M059J (cell line): ENCODE measurements around the gene WDPCP. TPM values are rescaled to one million over a fixed set of nuclear protein-coding genes. Genes with fewer than 3 reads are reported as not detected.
"Not testable (repeated sequence)": the region's sequence is repeated elsewhere in the genome, so short reads cannot be mapped to it uniquely, and the experiment has no call there.

Experiments
- DNase-seq: peaks from one replicate; pipeline ENCODE4 v3.0.0-alpha.2; 2012; ENCODE audit warnings: low read depth
- total RNA-seq: library from RNA; depleted of rRNA; stranded (reverse); fragments of >200 nt; shearing (Covaris generic); gene quantifications from 2 replicates; pipeline ENCODE4 v1.2.3, GENCODE V29; 2014

WDPCP gene
- total RNA-seq, 1 experiment from 2014 or later: 2.7 TPM

DNA sequence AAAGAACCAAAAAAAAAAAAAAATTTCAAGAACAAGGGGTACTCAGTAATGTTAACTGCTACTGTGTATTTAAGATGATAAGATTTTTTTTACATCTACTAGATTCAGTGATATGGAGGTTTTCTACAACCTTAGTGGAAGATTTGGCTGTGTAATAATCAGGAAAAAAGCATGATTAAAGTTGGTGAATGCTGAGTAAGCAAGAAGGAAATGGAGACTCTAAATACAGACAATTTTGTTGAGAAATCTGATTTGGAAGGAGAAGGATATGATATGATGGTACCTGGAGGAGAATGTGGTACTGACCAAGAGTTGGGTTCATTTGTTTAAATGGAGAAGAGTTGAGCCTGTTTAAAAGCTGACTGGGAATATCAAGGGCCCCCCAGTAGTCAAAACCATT is 125.1 kb downstream of the WDPCP start:
- DNase-seq: no peak

DNA sequence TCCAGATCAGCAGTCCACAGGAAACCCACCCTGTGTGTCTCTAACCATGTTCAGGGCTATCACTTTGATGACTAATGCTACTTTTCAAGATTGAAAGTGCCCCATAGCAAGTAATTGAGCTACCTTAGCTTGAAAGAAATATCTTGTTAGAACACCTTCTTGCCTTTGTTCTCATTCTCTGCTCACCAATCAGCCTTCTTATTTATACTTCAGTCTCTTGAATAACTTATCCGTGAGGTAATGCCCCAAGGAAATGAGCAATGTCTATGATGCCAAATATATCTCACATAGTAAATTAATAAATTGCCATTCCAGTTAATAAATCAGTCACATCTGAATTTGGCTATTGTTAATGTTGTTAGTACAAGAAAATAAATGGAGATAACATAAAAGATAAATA is 141.6 kb downstream of the WDPCP start:
- DNase-seq: no peak

GRCh38 chr2:63444565-63445288 is 143.6 kb downstream of the WDPCP start:
- no peak for DNase-seq

GRCh38 chr2:63440612-63441011 is 147.7 kb downstream of the WDPCP start:
- no peak for DNase-seq

- DNase-seq: no peak
Measured at GRCh38 chr2:63438181-63438580, 150.1 kb downstream of the WDPCP start.

DNA sequence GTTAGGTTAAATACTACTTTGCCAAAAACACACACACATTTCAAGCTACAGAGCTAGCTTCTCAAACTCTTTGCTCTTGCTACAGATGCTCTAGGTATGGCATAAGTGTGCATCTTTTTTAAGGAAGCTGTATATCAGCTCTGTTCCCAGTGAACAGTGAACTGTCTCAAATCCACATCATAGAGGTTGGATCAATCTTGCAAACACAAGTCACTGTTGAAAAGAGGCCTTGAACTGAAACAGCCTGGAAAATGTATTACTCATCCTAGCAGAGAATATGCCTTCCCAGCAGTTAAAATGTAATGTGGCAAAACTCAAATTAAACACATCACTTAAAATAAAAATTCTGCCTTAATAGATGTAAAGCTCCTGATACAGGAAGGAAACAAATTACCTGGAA is 151.8 kb downstream of the WDPCP start:
- no peak for DNase-seq

- no peak for DNase-seq
Measured at GRCh38 chr2:63435070-63435469, 153.2 kb downstream of the WDPCP start.

- DNase-seq: no peak
Measured at GRCh38 chr2:63434024-63435001, 154.0 kb downstream of the WDPCP start.

- peak; percentile 32 for DNase-seq
Measured at GRCh38 chr2:63432373-63432772, 155.9 kb downstream of the WDPCP start.

DNA sequence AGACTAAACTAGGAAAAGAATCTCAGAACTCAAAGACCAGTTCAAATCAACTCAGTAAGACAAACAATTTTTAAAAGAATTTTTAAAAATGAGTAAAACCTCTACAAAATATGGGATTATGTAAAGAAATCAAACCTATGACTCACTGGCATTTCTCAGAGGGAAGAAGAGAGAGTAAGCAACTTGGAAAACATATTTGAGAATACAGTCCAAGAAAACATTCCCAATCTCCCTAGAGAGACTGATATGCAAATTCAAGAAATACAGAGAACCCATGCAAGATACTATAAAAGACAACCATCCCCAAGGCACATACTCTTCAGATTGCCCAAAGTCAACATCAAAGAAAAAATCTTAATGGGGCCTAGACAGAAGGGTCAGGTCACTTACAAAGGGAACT is 162.7 kb downstream of the WDPCP start:
- DNase-seq: no peak

DNA sequence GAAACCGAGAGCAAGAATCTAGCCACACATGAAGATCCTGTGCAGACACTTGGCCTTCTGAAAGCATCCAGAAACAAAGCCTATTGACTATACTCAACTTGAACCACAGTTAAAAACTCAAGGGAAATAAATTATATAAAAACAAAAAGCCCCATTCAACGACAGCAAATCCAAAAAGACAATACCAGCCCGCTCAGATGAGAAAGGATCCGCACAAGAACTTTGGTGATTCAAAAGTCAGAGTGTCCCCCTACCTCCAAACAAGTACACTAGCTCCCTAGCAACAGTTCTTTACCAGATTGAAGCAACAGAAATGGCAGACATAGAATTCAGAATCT is 163.2 kb downstream of the WDPCP start:
- DNase-seq: no peak

DNA sequence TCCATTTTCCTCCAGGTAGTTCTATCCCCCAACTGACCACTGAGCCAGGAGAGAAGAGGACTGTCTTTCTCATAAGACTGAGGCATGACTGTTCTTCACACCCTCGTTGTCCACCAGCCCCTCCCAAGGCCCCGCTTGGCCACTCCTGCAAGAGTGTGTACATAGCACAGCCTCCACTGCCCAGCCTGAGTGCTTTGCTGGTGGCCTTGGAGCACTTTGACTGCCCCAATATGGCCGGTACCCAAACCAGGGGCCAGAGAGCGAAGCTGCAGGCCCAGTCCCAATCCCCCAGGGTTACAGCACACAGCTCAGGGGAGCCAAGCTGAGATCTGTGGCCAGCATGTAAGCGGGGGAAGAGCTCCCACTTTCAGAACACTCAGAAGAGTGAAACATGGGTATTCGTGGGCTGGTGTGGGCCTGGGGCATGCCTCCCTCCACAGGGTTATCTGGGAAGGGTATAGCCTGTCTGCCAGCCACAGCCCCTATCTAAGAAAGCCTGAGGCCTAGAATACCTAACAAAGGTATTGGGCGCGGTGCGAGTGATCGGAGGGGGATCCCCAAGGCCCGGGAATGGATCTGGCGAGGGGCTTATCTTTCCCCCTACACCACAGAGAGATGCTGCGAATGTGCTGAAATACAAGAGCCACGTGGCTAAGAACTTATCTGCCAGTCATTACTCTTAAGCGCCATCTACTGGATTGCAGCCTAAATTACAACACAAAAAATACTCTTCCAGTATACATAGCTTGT is 163.8 kb downstream of the WDPCP start:
- DNase-seq: peak; percentile 20

GRCh38 chr2:63422556-63422955 is 165.7 kb downstream of the WDPCP start:
- no peak for DNase-seq

DNA sequence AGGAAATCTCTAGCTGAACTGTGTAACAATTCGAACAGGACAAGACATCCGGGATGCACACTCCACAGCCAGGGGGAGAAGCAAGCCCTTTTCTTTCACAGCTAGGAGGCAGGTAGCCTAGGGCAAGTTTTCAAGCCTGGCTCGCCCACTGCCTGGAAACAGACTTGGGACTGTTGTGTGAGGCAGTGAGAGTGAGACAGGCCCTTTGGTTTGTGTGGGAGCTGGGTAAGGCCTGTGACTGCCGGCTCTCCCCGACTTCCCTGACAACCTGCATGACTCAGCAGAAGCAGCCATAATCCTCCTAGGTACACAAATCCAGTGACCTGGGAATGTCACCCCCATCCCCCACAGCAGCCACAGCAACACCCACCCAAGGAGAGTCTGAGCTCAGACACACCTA is 179.7 kb downstream of the WDPCP start:
- DNase-seq: peak; percentile 20

- DNase-seq: no peak
Measured at GRCh38 chr2:63406641-63407040, 181.6 kb downstream of the WDPCP start.

GRCh38 chr2:63403820-63404219 is 184.5 kb downstream of the WDPCP start:
- DNase-seq: no peak

DNA sequence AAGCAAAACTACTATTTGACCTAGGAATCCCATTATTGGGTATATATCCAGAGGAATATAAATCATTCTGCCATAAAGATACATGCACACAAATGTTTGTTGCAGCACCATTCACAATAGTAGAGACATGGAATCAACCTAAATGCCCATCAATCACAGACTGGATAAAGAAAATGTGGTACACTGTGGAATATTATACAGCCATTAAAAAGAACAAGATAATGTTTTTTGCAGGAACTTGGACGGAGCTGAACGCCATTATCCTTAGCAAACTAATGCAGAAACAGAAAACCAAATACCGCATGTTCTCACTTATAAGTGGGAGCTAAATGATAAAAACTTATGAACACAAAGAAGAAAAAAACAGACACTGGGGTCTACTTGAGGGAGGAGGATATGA is 185.4 kb downstream of the WDPCP start:
- DNase-seq: not testable (repeated sequence)

DNA sequence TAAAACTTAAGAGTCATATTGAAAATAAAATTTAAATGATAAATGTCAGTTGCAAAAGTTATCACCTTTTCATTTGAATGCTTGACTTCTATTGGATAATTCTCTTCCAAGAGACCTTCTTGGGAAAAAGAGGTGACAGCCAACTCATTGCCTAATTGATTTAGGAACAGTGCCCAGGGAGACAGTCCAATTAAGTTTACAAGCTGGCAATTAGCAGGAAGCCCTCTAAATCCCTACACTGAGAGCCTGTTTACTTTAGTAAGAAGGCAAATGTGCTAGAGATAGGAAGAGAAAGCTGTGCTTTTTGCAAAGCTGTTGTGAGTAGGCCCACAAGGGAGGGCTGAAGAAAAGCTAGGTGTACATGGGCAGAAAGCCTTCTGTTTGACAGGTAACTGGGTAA is 189.1 kb downstream of the WDPCP start:
- no peak for DNase-seq

- no peak for DNase-seq
Measured at GRCh38 chr2:63379451-63379850, 208.8 kb downstream of the WDPCP start.

DNA sequence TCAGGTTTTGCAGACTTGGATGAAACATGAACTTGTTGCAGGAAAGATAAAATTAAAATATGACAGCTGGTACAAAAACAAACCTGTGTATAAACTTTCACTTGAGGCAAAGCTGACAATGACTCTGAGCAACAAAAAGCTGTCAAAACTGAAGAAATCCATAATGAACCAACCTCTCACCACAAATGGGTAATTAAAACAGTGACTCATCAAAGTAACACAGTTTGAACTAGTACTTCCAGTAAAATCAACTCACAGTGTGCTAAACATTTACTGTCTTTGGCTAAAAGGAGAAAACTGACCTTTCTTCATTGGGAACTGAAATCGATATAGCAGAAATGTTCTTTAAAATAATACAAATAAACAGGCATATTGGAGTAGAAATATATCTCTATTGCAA is 209.7 kb downstream of the WDPCP start:
- DNase-seq: peak; percentile 4

- no peak for DNase-seq
Measured at GRCh38 chr2:63374341-63374740, 213.9 kb downstream of the WDPCP start.

GRCh38 chr2:63372549-63372948 is 215.7 kb downstream of the WDPCP start:
- no peak for DNase-seq
